Stimulated activated naive CD4-positive, alpha-beta T cell (primary cell): ENCODE results near the gene JAG1.
"Not testable (repeated sequence)": the region's sequence is repeated elsewhere in the genome, so short reads cannot be mapped to it uniquely, and the experiment has no call there.

ENCODE experiments used
- DNase-seq, 6 experiments: peaks; one replicate each; lab custom pipeline; 2025; lab: John Stamatoyannopoulos, UW

The JAG1 gene

DNA sequence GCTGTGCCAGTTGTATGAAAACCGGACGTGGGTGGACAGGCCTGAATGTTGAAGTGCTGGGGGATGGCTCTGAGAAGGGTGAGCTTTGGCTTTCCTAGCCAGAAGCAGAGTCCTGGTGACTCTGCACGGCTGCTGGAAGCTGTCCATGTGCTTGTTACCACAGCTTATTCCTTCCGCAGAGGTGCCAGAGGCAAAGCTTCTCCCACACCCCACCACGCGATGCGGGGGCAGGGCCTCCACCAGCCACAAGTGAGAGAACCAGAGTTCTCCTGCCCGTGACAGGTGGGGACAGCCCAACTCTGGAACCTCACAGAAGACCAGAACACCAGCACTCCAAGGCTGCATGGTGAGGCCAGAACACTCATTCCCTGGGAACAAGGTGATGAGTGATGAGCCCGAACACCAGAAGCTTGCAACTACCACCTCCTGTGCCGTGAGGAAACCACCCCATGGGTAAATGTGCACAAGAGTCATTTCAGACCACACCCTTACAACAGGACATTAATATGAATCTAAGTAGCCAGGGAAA, 36.7 kb downstream of the JAG1 start:
- DNase-seq: no peak

DNA sequence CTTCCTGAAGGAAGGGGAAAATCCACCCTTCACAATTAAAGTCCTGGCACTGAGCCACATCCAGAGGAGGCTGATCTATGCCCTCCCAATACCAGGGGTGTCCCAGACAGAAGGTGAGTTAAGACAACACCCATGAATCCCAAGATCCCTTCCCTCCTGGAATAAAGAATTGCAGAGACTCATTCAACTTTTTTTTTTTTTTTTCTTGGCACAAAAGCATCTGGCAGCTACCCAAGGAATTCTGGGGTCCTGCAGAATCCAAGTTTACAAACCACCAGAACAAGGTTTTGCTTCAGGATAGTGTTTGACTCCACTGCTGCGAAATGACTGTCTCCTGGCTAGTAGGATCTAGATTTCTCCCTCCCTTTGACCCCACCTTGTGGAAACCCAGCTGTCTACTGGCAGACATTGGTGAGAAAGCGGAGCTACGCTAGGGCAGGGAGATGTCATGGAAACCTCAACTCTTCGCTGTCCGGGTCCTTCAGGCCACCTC, 37.4 kb downstream of the JAG1 start:
- no peak for DNase-seq

GRCh38 chr20:10635476-10636208, 38.2 kb downstream of the JAG1 start:
- no peak for DNase-seq

- DNase-seq: no peak
Measured at GRCh38 chr20:10634683-10635411, 39.0 kb downstream of the JAG1 start.

- DNase-seq: no peak
Measured at GRCh38 chr20:10634211-10634610, 39.6 kb downstream of the JAG1 start.

DNA sequence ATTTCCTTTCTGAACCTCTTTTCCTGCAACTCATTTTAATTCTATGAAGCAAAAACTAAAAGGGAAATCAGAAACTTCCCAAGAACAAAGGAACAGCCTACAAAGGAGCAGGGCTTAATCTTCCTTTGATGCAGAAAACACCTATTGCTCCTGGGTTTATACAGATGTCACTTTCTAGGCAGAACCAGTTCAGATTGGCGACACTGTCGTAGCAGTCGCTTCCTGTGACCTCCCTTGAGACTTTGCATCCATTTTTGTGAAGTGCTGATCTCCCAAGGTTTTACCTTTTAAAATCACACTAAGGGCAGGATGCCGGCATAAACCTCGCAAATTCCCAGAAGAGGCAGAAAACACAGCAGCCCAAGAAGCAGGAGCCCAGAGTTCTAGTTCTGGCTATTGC, 40.1 kb downstream of the JAG1 start:
- peak in 2 of 6 experiments; percentile 2 to 23 for DNase-seq

- DNase-seq: no peak
Measured at GRCh38 chr20:10632721-10633509, 40.9 kb downstream of the JAG1 start.

- no peak for DNase-seq
Measured at GRCh38 chr20:10631126-10631525, 42.7 kb downstream of the JAG1 start.

DNA sequence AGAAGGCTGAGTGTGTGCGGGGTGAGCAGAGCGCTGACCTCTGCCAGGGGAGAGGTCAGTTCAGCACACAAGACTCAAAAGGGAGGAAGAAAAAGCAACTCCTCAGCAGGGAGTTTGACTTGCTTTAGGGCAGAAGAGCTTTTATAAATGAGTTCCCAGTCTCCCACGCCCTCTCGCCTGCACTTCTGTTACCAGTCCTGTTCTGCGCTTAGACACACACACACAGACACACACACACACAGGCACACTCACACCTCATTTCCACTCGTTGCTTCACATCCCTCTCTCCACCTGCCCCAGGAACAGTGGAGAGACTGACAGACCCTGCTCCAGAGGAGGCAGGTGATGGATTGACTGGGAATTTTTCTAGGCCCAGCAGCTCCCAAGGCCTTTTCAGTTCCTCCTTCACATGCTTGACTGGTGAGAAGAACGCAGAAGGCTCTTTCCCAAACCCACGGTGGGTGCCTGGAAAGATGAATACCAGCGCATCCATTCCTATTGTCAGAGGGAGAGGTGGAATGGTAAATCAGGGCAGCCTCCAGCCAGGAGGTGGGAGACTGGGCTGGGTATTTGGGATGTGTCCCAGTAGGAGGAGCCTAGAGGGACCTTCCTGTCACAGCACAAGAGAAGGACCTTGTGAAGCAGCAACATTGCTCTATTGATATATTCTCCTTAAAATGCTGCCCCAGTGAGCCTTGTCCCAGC, 43.7 kb downstream of the JAG1 start:
- DNase-seq: no peak

GRCh38 chr20:10626896-10627295, 46.9 kb downstream of the JAG1 start:
- no peak for DNase-seq

- no peak for DNase-seq
Measured at GRCh38 chr20:10625641-10626040, 48.2 kb downstream of the JAG1 start.

DNA sequence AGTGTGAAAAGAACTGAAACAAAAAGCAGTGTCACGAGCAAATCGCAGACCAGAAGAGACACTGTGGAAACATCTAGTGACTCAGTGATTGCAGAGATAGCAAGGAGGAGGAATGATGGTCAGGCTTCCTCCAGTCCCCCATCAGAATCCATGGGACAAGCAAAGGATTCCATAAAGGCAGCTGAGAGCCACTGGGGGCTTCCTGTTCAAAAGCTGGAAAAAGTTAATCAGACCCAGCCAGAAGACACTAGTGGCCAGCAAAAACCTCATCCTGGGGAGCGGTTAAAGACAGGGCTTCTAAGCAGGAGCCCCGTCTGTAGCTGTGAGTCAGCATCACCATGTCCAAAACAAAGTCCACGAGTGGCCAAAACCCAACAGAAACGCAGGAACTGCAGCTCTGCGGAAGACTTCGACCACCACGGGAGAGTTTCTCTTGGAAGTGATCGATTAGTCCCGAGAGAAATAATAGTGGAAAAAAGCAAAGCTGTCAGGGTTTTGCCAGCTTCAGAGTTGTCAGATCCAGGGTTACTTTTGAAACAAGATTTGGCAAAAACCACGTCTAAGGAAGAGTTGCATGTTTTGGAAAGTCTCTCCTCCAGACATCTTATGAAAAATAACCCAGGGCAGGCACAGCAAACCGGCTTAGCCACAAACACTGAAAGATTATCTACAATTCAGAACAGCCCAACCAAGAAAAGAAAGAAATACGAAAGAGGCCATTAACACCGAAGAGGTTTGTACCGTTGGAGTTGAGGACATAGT, 51.0 kb downstream of the JAG1 start:
- no peak for DNase-seq

GRCh38 chr20:10621149-10621548, 52.6 kb downstream of the JAG1 start:
- no peak for DNase-seq

DNA sequence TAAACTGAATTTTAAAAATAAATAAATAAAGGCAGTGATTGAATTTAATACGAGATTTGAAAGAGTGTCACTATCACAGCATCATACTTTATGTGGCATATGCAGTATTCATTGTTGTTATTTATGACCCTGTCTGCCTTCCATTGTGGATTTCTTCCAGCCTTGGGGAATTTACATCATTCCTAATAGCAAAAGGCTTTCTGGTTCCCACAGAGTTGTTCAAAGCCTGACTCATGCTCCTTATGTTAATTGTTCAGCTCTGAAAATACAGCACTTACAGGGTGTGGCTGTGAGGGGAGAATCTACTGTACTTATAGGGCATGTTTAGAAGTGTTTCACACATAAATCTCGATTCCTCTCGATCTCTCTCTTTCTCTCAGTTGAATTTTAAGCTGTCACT, 54.4 kb downstream of the JAG1 start:
- no peak for DNase-seq

DNA sequence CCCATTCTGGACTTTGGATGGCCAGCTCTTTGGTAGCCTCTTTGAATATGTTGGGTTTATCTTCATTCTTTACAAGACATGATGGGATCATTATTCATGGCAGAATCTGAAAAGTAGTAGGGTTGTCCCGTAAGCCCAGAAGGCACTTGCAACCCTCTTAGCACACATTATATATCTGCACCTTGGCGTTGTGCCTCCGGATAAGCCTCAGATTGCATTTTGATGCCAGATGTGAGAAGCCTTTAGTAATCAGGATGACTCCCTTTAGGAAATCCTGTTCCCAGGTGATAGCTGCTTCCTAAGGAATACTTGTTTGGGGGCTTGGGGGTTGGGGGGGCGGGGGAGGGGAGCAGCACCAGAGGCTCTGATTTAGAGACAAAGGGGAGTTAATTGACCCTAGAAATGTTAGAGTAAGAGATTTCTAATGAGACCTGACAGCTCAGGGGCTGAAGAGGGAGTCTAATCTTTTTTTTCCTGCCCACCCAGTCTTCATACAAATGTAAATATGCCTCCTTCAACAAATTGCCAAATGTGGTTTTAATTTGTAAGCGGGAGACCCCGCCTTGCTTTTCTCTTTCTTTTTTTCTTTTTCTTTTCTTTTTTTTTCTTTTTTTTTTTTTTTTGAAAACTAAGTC, 55.1 kb downstream of the JAG1 start:
- DNase-seq: no peak

GRCh38 chr20:10617549-10618133, 56.2 kb downstream of the JAG1 start:
- DNase-seq: not testable (repeated sequence)

DNA sequence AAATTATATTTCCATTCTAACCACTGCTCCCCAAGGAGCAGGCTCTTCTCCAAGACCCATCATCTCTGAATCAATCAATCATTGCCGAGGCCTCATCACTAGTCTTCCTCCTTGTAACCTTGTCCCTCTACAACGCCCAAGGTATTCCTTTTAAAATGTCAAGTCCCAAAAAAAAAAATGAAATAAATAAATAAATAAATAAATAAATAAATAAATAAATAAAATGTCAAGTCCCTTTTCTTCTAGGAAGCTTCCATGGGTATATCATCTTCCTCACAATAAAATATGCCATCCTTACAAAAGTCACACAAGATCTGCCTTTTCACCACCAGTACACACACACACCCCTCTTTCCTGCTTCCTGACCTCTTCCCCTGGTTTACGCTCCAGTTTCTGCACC, 57.6 kb downstream of the JAG1 start:
- DNase-seq: no peak

GRCh38 chr20:10613911-10614310, 59.9 kb downstream of the JAG1 start:
- no peak for DNase-seq

DNA sequence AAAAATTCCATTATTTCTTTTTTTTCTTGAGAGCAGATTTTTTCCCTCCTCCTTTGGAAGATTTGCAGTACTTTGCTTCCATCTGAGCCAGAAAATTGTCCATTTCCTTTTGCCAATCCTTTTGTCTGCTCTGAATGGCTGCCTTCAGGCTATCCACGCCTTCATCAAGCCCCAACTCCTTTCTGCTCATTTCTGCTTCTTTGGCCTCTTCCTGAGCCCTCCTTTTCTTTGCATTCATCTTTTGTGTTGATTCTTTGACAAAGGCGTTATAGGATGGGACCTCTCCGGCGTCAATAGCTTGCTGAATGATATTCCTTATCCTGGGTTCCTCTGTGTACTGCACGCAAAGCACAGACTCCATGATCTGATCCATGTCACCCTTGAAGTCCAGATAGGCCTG, 60.4 kb downstream of the JAG1 start:
- DNase-seq: not testable (repeated sequence)

- no peak for DNase-seq
Measured at GRCh38 chr20:10611357-10611756, 62.4 kb downstream of the JAG1 start.
